ENCODE data around the gene RANBP2.
A peak's percentile ranks its signal among the peaks of the same experiment; 100 is the strongest.
"Not testable (repeated sequence)": the region's sequence is repeated elsewhere in the genome, so short reads cannot be mapped to it uniquely, and the experiment has no call there.

The RANBP2 gene

GRCh38 chr2:108762618-108763017 lies 43.3 kb downstream of the RANBP2 start:
- DNase-seq; in situ Hi-C loops (cut with MboI; ENCODE audit: low pct_unique_long_range_greater_than_20kb, low sequenced_read_pairs): not testable (repeated sequence)

DNA sequence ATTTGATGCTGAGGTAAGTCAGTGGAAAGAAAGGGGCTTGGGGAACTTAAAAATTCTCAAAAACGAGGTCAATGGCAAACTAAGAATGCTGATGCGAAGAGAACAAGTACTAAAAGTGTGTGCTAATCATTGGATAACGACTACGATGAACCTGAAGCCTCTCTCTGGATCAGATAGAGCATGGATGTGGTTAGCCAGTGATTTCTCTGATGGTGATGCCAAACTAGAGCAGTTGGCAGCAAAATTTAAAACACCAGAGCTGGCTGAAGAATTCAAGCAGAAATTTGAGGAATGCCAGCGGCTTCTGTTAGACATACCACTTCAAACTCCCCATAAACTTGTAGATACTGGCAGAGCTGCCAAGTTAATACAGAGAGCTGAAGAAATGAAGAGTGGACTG lies 47.4 kb downstream of the RANBP2 start:
- in situ Hi-C loops (cut with MboI; ENCODE audit: low pct_unique_long_range_greater_than_20kb, low sequenced_read_pairs); DNase-seq: not testable (repeated sequence)

GRCh38 chr2:108767859-108768258 lies 48.6 kb downstream of the RANBP2 start:
- DNase-seq; in situ Hi-C loops (cut with MboI; ENCODE audit: low pct_unique_long_range_greater_than_20kb, low sequenced_read_pairs): not testable (repeated sequence)

DNA sequence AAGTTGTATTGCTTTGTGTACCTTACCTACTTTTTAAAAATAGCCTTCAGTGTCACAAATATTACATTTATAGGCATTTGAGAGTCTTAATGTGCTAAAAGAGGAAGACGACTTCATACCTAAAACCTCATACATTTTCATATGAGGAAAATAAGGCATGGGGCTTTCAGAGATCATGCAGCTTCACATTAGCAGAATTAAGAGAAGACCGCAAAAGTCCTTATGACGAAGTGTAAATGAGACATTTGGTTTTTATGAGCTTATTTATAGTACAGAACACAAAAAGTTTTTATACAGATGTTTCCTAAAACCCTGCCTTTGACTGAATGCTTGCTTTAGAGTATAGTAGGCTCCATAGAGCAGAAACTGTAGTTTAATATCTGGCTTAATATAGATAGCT lies 57.2 kb downstream of the RANBP2 start:
- in situ Hi-C loops (cut with MboI; ENCODE audit: low pct_unique_long_range_greater_than_20kb, low sequenced_read_pairs): no loop called here
- no peak for DNase-seq

GRCh38 chr2:108778857-108779256 lies 59.6 kb downstream of the RANBP2 start:
- no peak for DNase-seq
- in situ Hi-C loops (cut with MboI; ENCODE audit: low pct_unique_long_range_greater_than_20kb, low sequenced_read_pairs): no loop called here

GRCh38 chr2:108786008-108786353 lies 66.7 kb downstream of the RANBP2 start:
- in situ Hi-C loops (cut with MboI; ENCODE audit: low pct_unique_long_range_greater_than_20kb, low sequenced_read_pairs): no loop called here
- no peak for DNase-seq

DNA sequence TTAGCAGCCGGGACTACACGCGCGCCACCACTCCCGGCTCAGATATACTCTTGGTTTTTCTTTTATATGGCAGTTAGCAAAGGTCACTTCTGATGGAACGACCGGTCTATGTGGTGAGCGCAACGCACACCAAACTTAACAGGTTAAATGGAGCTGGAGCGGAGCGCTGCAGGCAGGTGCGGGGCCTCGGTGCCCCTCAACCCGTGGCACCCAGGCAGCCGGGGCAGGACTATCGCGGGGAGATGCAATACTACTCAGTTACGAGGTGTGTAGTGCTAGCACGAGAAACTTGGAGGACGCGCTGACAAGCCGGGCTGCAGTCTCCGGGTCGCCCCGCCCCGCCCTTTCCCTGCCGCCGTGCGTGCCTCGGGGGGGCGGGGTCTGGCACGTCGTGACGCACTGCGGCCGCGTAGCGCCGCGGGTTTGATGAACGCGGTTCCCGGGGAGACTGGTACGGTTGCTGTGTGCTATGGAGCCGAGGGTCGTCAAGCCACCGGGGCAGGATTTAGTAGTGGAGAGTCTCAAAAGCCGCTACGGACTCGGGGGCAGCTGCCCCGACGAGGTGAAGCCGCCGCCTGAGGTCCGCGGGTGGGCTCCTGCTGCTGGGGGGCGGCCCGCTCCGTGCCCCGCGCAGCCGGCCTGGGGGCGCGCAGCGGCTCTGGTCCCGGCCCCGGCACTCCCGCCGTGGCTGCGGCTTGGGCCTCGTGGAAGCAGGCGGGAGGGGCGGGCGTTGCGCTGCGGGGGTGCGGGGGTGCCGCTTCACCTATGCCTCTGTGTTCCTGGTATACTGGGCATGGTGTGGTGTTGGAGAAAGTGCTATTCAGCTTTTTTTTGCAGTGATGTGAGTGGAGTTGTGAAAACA lies 67.3 kb downstream of the RANBP2 start, which contains the start of gene CCDC138:
Gene CCDC138, plus strand, starts transcription at position 418 of the 862 bp plus-strand sequence. Its CDS starts 52 bp downstream, at position 470.
- DNase-seq: peak; percentile 92
- in situ Hi-C loops (cut with MboI; ENCODE audit: low pct_unique_long_range_greater_than_20kb, low sequenced_read_pairs): no loop called here

DNA sequence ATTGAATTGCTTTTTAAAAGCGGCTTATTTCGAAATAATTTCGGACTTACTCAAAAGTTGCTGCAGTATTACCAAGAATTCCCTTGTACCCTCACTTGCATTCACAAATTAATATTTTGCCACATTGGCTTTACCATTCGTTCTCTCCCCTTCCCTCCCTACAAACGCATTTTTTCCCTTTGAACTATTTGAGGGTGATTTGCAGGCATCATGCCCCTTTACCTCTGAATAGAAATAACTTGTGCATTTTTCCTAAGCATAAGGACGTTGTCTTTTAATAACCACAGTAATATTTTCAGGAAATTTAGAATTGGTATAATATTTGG lies 67.9 kb downstream of the RANBP2 start:
- in situ Hi-C loops (cut with MboI; ENCODE audit: low pct_unique_long_range_greater_than_20kb, low sequenced_read_pairs): no loop called here
- no peak for DNase-seq

DNA sequence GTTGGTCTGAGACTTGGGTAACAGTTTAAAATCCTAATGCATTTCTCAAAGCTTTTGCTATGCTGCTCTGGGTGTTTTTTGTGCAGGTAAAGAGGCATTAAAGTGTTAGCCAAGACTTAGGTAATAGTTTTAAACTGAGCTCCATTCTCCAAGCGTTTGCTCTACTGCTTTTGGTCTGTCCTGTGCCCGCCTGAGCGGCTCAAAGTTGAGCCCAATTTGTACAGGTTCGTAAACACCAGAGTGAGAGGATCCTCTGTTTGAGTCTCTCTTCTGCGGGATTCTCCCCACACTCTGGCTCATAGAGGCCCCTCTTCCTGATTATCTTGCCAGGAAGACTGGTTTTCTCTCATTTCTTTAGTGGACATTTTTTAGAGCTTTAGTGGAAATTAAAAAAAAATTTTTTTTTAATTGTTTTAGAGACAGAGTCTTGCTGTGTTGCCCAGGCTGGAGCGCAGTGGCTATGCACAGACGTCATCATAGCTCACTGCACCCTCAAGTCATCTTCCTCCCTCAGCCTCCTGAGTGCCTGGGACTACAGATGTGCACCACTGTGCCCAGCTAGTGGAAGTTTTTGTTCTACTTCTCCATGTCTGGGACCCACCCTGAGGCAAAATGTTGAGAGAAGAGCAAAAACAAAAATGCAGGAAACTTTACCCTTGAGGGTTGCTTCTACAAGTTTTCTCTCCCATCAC lies 83.9 kb downstream of the RANBP2 start:
- in situ Hi-C loops (cut with MboI; ENCODE audit: low pct_unique_long_range_greater_than_20kb, low sequenced_read_pairs): no loop called here
- no peak for DNase-seq

DNA sequence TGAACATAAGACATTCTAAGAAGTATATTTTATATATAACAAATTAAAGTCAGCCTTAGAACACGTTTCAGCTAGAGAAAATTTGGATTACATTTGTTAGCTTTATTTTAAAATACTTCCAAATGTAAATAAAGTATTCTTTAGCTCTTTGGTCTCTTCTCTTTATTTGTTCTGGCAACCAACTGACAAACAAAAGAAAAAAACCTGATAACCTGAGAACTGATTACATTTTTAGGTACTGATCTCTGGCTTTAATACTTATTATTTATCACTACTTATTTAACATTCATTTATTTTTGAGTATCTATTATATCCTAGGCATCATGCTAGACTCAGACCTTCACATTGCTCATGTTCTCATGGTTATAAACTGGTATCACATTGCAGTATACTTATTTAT lies 85.8 kb downstream of the RANBP2 start:
- DNase-seq: no peak
- in situ Hi-C loops (cut with MboI; ENCODE audit: low pct_unique_long_range_greater_than_20kb, low sequenced_read_pairs): no loop called here

DNA sequence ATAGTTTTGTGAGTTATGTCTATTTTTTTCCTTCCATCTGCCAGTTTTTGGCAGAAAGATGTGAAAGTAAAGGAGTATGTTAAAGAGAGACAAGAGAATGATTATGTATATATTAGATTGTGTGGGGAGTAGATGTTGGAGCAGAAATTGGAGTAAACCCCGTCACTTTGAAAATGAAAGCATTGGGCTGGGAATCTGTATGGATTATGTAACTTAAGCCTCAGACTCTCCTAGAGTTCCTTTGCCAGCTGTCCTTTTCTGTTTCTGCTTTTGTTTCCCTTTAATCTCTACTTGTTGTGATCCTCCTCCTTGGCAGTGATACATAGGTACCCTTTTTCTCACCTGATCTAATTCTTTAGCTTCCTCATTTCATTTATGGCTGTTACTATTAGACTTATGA lies 86.5 kb downstream of the RANBP2 start:
- DNase-seq: no peak
- in situ Hi-C loops (cut with MboI; ENCODE audit: low pct_unique_long_range_greater_than_20kb, low sequenced_read_pairs): no loop called here

GRCh38 chr2:108806371-108807113 lies 87.3 kb downstream of the RANBP2 start:
- in situ Hi-C loops (cut with MboI; ENCODE audit: low pct_unique_long_range_greater_than_20kb, low sequenced_read_pairs): no loop called here
- DNase-seq: no peak

DNA sequence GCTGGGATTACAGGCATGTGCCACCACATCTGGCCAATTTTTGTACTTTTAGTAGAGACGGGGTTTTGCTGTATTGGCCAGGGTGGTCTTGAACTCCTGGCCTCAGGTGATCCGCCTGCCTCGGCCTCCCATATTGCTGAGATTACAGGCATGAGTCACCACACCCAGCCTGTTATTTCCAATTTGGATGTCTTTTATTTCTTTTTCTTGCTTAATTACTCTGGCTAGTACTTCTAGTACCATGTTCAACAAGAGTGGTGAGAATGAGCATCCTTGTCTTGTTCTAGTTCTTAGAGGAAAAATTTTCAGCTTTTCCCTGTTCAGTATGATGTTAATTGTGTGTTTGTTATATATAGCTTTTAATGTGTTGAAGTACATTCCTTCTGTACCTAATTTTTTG lies 90.7 kb downstream of the RANBP2 start:
- no peak for DNase-seq
- in situ Hi-C loops (cut with MboI; ENCODE audit: low pct_unique_long_range_greater_than_20kb, low sequenced_read_pairs): no loop called here

DNA sequence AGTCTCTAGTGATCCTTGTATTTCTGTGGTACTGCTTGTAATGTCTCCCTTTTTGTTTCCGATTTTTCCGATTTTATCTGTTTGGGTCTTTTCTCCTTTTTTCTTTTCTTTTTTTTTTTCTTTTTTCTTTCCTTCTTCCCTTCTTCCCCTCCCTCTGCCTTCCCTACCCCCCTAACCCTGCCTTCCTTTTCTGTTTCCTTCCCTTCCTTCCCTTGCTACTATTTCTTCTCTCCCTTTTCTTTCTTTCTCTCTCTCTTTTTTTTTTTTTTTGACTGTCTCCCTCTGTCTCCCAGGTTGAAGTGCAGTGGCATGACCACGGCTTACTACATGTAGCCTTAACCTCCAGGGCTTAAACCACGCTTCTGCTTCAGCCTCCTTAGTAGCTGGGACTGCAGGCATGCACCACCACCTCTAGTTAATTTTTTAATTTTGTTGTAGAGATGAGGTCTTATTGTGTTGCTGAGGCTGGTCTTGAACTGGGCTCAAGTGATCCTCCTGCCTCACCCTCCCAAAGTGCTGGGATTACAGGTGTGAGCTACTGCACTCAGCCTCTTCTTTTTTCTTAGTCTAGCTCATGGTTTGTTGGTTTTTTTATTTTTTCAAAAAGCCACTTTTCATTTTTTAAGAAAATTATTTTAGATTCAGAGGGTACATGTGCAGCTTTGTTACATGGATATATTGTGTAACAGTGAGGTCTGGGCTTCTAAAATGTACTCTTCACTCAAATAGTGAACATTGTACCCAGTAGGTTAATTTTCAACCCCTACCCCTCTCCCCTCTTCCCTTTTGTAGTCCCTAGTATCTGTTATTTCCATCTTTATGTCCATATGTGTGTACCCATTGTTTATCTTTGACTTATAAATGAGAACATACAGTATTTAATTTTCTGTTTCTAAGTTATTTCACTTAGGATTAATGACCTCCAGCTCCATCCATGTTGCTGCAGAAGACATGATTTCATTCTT lies 92.0 kb downstream of the RANBP2 start:
- DNase-seq: no peak
- in situ Hi-C loops (cut with MboI; ENCODE audit: low pct_unique_long_range_greater_than_20kb, low sequenced_read_pairs): no loop called here

DNA sequence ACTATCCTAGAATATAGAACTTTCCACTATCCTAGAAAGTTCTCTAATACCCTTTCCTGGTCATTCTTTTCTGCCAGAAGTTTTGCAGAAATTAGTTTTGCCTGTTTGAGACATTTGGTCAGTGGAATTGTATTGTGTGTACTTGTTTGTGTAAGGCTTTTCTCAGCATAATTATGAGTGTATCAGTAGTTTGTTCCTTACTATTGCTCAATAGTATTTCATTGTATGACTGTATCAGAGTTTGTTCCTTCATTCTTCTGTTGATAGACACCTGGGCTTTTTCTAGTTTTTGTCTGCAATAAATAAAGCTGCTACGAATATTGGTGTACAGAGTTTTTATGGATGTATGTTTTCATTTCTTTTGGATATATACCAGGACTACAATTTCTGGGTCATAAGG lies 94.5 kb downstream of the RANBP2 start:
- in situ Hi-C loops (cut with MboI; ENCODE audit: low pct_unique_long_range_greater_than_20kb, low sequenced_read_pairs): no loop called here
- no peak for DNase-seq

DNA sequence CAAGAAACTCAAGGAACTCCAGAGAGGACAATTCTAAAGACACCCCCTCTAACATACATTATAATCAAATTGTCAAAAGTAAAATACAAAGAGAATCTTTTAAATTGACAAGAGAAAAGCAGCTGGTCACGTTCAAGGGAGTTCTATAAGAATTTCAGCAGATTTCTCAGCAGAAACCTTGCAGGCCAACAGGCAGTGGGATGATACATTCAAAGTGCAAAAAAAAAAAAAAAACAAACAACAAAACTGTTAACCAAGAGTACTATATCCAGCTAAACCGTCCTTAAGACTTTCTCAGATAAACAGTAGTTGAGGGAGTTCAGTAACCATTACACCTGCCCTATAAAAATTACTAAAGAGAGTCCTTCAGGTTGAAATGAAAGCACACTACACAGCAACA lies 101.2 kb downstream of the RANBP2 start:
- no peak for DNase-seq
- in situ Hi-C loops (cut with MboI; ENCODE audit: low pct_unique_long_range_greater_than_20kb, low sequenced_read_pairs): no loop called here

DNA sequence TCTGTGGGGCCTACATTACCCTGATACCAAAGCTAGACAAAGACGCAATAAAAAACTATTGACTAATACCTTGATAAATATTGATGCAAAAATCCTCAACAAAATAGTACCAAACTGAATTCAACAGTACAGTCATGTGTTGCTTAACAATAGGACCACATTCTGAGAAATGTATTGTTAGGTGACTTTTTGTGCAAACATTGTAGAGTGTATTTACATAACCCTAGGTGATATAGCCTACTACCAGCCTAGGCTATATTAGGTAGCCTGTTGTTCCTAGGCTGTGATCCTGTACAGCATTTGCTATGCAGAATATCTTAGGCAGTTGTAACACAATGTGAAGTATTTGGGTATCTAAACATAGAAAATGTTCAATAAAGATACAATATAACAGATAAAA lies 104.0 kb downstream of the RANBP2 start:
- no peak for DNase-seq
- in situ Hi-C loops (cut with MboI; ENCODE audit: low pct_unique_long_range_greater_than_20kb, low sequenced_read_pairs): no loop called here

GRCh38 chr2:108824316-108825070 lies 105.2 kb downstream of the RANBP2 start:
- no peak for DNase-seq
- in situ Hi-C loops (cut with MboI; ENCODE audit: low pct_unique_long_range_greater_than_20kb, low sequenced_read_pairs): no loop called here
